Astrocyte of the spinal cord (primary cell): ENCODE results near the gene PTPRH.
"Not testable (repeated sequence)": the region's sequence is repeated elsewhere in the genome, so short reads cannot be mapped to it uniquely, and the experiment has no call there.

Experiments used
- DNase-seq: peaks from one replicate; pipeline ENCODE4 v3.0.0; 2011; ENCODE audit warnings: low read depth, low spot score
- H3K4me3 ChIP-seq: 2 replicates; pipeline ENCODE4 v1.5.1; 2011; ENCODE audit warnings: low read depth, mild to moderate bottlenecking, low read length, moderate library complexity
- in situ Hi-C: cut with HindIII; loops from 2 replicates; pipeline ENCODE4 v1.10.0; 2017; ENCODE audit warnings: low sequenced_read_pairs
- TF ChIP-seq, protein P1 (sequence below): IDR thresholded peaks from 2 replicates; pipeline ENCODE4 v1.5.1; 2012; ENCODE audit warnings: low read depth, mild to moderate bottlenecking, low read length, inconsistent platforms

The PTPRH gene

DNA sequence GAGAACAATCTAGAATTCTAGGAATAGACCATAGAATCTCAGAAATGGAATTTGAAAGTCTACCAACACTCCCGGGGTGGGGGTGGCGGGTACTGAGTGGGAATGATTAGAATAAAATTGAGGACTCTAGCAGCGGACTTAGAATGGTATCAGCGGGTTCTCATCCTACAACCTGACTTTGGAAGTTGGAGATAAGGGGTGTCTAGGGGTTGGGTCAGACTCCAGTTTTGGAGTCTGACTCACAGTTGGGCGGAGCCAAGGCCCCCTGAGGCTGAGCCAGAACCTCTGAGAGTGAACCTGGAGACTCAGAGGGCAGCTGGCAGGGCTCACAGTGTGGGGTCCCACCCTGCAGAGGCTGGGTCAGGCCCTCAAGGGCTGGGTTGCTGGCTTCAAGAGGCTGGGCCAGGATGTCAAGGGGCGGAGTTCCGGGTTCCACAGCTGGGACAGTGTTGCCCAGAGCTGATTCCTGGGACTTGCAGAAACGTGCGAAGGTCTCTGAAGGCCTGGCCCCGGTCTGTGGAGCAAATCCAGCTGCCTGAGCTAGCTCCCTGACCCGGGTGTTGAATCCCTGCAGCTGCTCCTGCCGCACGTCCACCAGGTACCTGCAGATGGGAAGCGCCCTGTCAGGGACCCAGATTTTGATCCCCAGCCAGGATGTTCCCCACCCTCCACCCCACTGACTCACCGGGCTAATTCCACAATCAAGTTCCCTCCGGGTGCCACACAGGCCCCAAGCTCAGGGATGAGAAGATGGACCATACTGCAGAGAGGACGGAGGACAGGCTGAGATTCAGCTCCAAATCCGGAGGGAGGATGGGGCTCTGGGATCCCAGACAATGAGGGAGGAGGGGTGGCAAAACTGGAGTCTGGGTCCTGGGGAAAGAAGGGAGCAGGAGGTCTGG is 50.2 kb downstream of the PTPRH start:
- H3K4me3 ChIP-seq = no peak overlapping the region
- TF ChIP-seq, protein P1, sequence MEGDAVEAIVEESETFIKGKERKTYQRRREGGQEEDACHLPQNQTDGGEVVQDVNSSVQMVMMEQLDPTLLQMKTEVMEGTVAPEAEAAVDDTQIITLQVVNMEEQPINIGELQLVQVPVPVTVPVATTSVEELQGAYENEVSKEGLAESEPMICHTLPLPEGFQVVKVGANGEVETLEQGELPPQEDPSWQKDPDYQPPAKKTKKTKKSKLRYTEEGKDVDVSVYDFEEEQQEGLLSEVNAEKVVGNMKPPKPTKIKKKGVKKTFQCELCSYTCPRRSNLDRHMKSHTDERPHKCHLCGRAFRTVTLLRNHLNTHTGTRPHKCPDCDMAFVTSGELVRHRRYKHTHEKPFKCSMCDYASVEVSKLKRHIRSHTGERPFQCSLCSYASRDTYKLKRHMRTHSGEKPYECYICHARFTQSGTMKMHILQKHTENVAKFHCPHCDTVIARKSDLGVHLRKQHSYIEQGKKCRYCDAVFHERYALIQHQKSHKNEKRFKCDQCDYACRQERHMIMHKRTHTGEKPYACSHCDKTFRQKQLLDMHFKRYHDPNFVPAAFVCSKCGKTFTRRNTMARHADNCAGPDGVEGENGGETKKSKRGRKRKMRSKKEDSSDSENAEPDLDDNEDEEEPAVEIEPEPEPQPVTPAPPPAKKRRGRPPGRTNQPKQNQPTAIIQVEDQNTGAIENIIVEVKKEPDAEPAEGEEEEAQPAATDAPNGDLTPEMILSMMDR = no peak
- in situ Hi-C loops = no loop called here
- DNase-seq = no peak

DNA sequence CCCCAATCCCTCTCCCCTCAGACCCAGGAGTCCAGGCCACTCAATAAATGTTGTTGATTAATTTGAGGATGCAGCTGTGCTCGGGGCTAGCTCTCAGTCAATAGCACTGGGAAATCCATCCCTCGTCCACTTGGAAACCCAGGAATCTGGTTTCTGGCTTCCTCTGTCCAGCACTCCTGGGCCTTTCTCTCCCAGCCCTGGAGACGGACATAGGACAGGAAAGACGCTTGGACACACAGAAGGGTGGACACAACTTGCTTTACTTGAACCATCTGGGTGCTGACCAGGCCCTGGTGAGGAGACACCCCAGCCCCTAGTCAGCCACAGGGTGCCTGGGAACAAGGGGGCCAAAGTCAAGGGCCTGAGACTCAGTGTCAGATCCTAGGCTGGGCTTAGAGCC is 50.9 kb downstream of the PTPRH start:
- in situ Hi-C loops = no loop called here
- no peak for DNase-seq
- H3K4me3 ChIP-seq = no peak overlapping the region
- TF ChIP-seq, protein P1 = no peak

DNA sequence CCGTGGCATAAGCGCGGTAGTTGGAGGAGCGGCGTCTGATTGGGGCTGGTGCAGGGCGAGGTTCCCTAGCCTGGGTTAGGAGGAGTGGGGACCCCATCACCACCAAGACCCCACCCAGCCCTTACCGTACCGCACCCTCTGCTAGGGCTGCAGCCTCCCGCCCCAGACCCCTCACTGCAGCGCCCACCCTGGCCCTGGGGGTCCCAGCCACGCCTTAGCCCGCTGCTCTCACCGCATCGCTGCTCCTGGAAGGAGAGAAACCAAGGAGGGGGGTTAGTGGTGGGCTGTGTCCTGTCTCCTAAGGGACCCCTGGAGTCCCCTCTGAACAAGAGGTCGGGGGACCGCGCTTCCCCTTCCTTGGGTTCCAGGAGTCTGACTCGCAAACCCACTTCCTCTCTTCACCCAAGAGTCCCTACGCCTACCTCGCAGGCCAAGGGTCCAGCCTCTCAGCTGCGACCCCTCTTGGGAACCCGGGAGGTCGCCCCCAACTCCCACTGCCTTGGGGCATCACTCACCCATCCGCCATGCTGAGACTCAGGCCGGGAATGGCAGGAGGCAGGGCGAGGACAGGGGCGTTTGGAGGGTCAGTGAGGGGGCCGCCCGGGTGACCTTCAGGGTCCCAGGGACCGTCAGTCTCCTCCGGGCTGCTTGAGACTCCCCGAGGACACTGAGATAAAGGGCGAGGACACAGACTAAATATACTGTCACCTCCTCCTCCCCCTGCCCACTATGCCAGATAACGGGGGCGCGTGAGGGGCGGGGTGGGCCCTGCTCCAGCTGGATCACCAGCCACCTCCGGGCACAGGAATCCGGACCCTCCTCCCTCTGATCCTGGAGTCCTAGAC is 52.0 kb downstream of the PTPRH start, which contains the start of gene TNNI3:
TNNI3 (minus strand) TSS at position 669 of the 845 bp plus-strand sequence; CDS start at position 526, 143 bp downstream.
- TF ChIP-seq, protein P1 = no peak
- no peak within 1 kb of the TSS for H3K4me3 ChIP-seq
- in situ Hi-C loops = no loop called here
- no peak for DNase-seq

DNA sequence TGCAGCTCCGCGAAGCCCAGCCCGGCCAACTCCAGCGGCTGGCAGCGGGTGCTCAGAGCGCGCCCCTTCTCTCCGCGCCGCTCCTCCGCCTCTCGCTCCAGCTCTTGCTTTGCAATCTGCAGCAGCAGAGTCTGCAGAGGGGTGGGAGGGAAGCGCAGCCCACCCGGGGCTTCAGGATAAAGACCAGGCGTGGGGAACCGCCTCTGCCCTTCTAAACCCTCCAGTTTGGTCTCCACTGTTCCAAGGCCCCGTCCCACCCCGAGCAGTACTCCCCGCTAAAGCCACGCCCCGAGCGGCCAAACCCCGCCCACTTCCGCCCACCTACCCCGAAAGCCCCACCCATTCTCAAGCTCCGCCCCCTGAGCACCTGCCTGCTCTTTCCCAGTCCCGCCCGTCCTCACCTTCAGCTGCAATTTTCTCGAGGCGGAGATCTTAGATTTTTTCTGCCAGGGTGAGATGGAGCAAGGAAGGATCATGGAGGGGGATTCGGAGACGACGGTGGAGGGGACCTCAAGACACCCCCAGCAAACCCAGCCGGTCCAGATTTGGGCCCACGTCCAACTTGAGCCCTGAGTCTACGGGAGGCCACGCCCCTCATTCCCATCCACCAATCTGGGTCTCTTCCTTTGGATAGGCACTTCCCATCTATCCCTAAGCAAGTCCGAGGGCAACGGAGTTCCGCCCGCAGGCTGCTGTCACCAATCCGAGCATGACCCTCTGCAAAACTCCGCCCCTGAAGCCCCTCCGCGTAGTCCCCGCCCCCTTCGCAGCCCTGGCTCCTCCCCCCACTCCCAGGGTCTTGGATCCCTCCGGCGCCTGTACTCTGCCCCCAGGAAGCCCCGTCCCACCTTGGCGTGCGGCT is 52.9 kb downstream of the PTPRH start:
- TF ChIP-seq, protein P1 = no peak
- in situ Hi-C loops = no loop called here
- no peak for DNase-seq
- no peak overlapping the region for H3K4me3 ChIP-seq

DNA sequence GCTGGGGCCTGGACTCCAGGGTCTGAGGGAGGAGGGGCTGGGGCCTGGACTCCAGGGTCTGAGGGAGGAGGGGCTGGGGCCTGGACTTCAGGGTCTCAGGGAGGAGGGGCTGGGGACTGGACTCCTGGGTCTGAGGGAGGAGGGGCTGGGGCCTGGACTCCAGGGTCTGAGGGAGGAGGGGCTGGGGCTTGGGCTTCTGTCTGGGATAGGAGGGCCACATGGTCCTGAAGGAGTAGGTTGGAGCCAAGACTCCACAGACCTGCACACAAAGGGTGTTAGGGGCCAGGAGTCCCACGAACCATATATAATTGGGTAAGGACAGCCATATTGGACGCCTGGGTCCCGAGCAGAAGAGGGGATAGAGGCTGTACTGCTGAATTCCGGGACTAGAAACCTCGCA is 53.5 kb downstream of the PTPRH start:
- DNase-seq, in situ Hi-C loops, H3K4me3 ChIP-seq: not testable (repeated sequence)

DNA sequence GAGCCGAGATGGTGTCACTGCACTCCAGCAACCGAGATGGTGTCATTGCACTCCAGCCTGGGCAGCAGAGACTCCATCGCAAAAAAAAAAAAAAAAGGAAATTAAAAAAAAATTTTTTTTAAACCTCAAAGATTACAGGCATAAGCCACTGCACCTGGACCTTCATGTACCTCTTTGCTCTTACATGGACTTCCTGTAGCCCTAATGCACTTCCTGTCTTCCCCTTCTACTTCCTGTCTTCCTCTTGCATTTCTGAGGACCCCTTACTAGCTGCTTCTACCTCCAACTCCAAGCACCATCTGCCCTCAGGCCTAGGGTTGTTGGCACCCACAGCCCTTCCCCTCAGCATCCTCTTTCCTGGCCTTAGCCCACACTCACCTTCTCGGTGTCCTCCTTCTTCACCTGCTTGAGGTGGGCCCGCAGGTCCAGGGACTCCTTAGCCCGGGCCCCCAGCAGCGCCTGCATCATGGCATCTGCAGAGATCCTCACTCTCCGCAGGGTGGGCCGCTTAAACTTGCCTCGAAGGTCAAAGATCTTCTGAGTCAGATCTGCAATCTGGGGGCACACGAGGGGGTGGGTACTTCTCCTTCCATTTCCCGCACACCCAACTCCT is 55.5 kb downstream of the PTPRH start:
- TF ChIP-seq, protein P1 = no peak
- DNase-seq = no peak
- H3K4me3 ChIP-seq = no peak overlapping the region
- in situ Hi-C loops = no loop called here
